CD1c-positive myeloid dendritic cell (primary cell): ENCODE data around the gene NCKAP5.
"Not testable (repeated sequence)": the region's sequence is repeated elsewhere in the genome, so short reads cannot be mapped to it uniquely, and the experiment has no call there.

Experiments
- DNase-seq: peaks from one replicate; pipeline ENCODE4 v3.0.0-alpha.2; 2016; ENCODE audit errors: extremely low spot score

NCKAP5 gene

DNA sequence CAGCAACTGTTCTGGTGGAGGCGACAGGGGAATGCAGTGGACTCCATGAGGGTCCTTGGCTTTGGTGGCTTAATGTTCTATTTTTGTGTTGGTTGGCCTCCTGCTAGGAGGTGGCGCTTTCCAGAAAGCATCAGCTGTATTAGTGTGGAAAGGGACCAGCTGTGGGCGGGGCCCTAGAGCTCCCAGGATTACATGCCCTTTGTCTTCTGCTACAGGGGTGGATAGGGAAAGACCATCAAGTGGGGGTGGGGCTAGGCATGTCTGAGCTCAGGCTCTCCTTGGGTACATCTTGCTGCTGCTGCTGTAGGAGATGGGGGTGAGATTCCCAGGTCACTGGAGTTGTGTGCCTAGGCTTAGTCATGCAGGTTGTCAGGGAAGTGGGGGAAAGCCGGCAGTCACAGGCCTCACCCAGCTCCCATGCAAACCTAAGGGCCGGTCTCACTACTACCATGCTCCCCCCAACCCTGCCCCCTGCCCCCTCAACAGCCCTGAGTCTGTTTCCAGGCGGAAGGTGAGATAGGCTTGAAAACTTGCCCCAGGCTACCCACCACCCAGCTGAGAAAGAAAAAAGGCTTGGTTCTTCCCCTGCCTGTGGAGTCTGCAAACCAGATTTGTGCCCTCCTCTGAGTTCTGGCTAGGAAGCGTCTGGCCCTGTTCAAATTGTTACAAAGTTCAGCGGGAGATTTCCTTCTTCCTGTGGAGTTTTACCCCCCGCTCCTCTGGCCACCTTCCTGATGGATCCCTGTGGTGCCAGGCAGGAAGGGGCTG lies 756.9 kb downstream of the NCKAP5 start:
- DNase-seq = no peak

DNA sequence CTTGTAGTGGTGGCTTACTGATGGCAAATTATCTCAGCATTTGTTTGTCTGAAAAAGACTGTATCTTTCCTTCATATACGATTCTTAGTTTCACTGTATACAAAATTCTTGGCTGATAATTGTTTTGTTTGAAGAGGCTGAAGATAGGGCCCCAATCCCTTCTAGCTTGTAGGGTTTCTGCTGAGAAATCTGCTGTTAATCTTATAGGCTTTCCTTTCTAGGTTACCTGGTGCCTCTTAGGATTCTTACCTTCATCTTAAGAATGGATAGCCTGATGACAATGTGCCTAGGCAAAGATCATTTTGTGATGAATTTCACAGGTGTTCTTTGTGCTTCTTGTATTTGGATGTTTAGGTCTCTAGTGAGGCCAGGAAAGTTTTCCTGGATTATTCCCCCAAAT lies 758.3 kb downstream of the NCKAP5 start:
- DNase-seq = not testable (repeated sequence)

DNA sequence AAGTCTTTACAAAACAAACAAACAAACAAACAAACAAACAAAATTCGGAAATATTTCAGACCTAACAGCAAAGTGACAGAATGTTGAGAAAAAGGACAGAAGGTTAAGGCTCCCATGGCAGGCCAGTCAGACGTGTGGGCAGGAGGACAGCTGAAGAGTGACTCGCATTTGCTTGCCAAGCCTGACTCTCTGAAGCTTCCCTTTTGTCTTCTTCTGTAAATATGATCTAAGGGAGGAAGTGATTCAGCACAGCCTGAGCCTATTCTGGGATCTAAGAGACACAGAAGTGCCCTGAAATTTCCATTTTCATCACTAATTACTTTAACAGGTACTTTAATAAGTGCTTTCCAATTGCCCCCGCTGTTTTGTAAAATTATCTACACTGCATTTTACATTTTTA lies 764.2 kb downstream of the NCKAP5 start:
- peak; percentile 70 for DNase-seq

DNA sequence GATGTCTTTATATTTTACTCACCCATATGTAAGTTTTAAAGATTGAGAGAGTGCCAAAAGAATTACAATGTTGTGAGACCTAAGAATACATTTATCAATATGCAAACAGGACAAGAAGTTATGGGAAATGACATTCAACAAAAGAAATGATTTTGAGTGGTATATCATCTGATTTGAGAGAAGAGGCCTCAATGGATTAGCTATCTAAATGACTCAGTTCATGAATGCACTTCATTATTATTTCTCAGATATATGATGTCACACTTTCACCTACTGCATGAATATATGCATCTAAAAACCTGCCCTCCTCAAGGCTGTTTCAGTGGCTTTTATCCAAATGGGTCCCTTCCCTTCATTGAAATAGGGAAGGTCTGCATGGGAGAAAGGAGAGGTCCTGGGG lies 769.9 kb downstream of the NCKAP5 start:
- no peak for DNase-seq

DNA sequence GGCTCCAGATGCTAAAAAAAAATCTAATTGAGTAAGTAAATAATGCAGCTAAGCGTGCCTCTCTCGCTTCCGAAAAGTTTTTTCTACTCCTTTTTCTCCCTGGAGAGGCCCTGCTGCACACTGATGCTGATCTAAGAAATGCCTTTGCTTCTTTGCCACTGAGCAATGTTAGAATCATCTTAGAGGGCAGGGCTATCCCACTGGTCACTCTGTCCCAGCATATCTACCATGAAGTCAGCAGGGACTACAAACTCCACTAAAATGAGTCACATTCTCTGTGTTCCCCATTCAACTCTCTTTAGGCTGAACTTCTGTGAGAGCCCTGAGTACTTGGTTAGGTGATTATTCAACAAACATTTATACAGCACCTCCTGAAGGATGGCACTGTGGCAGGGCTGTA lies 770.7 kb downstream of the NCKAP5 start:
- DNase-seq = no peak

DNA sequence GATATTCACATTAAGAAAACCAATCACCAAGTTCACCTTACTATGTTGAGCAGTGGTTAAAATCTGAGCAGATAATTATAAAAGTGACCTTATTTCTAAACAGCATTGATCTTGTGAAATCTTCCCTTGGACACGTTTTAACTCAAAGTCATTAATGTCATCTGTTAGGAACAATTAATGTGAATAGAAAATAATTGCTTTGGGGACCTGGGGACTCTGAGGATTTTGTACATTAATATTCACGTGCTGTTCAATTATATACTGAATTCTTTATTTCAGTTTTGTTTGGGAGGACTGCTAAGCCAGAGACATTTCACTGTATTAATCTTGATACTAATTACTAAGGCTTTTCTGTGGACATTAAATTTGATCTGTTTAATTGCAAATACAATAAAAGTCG lies 771.2 kb downstream of the NCKAP5 start:
- no peak for DNase-seq

DNA sequence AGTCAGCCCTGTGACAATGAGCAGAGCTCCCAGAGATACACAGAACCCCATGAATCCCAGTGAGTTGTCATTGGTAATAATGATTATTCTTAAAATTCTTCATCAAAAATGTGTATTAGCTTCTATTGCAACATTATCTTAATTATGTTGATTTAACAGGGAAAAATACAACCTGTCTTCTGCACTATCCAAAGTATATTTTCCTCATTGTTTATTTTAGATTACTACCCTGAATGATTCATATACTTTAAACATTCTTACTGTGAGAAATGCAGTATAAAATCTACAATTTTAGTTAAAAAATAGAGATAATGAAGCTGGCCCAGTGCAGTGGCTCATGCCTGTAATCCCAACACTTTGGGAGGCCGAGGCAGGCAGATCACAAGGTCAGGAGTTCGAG lies 773.0 kb downstream of the NCKAP5 start:
- no peak for DNase-seq

DNA sequence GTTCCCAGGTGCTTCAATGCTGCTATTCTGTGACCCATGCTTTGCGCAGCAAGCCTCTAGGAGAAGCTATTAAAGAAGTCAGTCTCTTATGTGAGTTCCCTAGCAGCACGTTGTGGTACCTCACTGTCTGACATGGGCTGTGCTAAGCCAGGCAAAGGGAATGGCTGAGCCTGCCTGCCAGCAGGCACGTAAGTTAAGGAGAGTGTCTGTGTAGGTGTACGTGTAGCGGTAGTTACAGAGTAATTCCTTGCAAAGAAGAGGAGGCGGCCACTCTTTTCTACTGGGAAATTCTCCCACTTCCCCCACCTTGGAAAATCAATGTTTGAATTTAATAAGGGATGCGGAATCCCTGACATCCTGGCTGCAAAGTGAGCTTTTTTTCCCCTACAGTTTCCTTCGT lies 774.7 kb downstream of the NCKAP5 start:
- DNase-seq = no peak

DNA sequence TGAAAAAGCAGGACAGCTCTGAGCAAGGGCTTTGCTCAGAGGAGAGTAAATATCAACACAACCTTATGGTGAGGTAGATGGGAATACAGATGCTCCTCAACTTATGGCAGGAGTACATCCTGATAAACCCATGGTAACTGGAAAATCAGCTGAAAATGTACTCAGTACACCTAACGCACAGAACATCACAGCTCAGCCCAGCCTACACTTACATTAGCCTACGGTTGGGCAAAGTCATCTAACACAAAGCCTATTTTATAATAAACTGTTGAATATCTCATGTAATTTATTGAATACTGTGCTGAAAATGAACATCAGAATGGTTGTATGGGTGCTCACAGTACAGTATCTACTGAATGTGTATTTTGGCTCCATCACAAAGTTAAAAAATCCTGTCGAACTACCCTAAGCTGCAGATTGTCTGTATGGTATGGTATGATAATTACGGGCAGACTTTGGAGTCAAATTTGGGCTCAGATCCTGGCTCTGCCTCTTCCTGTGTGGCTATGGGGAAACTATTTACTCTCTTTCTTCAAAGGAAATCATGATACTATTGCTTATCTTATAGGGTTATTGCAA lies 778.0 kb downstream of the NCKAP5 start:
- no peak for DNase-seq

DNA sequence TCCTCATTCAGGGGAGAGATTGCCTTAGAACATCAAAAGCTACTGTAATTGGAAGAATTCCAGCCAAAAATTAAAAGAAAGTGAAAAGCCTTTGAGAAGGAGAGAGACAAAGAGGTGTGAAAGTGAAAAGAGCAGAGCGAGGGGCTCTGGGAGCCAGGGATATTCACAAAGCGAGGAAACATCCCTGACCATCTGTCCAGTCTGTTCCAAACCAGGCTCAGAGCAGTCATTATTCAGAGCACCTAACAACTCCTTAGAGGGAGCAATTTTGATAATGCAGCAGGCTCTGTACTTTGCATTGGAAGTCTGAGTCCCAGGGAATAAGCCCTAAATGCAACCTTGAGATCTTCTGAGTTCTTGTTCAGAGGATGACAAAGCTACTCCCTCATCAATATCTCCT lies 779.2 kb downstream of the NCKAP5 start:
- no peak for DNase-seq

DNA sequence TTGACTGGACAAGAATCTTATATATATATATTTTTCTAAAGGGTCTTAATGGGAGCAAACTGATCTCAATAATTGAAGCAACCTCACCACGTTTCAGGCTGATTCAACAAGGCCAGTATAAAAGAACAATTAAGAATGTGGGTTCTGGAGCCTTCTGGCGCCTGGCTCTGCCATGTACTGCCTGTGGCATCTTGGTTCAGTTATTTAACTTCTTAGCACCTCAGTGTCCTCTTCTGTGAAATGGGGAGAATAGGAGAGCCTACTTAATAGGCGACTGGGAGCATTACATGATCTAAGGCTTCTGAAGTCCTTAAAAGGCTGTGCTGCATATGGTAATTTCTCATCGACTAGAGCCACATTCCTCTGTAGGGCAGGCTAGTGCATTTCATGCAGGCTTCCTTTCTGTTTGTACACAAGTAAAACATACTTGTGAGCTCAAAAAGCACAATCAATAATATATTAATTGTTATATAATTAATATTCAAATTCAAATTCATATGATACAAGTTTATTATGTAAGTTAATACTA lies 779.9 kb downstream of the NCKAP5 start:
- no peak for DNase-seq

DNA sequence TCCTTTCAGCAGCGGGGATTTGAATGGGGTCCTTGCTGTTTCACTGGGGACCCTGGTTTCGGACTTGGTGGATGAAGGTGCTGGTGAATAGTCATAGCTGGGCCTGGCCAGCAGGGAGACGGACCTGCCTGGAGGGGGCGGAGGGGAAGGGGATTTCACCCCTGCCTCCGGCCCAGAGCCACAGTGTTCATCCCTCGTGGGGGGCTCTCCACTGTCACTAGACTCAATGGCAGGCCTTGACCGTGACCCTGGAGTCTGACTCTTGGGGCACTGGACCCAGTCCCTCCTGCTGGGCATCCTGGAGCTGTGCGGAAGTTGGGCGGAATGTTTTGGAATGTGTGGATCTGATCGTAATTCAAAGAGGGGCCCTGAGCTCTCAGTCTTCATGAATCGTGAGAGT lies 784.4 kb downstream of the NCKAP5 start:
- no peak for DNase-seq

DNA sequence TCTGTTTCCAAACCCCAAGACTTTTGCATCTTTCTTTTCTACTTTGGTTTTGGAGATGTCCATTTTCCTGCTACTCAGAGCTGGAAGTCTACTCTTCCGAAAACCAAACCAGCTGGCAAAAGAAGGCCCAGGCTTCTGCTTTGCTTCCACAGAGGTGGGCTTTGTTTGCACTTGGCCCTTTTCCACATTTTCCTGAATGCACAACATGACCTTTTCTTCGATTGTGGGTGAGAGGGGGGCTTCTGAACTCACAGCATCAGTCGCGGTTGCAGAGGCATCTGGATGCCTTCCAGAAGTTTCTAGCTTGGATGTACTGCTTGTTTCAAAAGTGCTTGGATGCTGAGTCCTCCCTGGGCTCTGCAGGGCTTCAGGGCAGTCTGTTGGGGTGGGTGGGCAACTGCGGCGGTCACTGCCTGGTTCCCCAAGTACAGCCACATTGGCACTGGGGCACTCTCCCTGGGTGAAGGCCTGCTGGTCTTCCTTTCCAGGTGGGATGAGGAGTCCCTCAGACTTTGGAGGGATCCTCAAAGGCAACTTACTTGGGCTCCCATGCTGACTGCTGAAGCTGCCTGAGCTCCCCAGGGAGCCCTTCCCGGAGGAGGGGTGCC lies 786.0 kb downstream of the NCKAP5 start:
- DNase-seq = no peak

DNA sequence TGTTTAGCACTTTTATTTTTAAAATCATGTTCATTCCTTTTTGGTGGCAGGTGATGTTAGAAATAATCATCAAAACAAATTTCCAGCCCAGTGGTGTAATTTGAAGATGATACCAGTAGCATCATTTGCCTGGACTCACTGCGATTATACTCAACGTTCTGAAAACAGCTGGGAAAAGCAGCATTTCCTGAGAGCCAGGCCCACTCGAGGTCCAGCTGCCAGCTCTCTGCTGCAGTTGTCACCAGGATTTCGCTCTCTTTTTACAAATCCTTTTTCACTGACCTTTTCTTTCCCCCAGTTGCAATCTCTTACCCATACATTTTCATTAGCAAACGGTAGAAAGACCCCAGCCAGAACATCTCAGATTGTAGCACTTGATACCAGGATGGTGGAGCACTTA lies 787.6 kb downstream of the NCKAP5 start:
- DNase-seq = no peak

DNA sequence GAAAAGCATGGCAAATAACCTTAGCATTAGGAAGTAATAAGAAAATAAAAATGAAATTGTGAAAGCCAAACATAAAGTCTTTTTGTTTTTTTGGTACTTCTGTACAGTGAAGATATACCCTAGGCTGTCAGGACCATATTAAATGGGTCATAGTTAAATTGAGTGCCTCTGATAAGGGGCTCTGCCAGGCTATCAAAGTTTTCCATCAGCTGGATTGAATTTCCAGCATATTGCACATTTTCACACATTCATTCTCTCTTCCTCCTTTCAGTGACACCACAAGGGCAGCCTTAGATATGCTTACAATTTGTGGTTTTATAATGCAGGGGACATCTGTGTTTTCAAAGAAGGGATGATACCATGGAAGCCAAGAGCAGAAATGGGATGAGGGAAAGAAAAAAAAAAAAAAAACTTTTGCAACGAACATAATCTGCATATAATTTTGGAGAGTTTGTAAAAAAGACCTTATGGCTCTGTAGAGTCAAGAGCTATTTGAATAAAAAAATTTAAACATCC lies 789.0 kb downstream of the NCKAP5 start:
- no peak for DNase-seq

DNA sequence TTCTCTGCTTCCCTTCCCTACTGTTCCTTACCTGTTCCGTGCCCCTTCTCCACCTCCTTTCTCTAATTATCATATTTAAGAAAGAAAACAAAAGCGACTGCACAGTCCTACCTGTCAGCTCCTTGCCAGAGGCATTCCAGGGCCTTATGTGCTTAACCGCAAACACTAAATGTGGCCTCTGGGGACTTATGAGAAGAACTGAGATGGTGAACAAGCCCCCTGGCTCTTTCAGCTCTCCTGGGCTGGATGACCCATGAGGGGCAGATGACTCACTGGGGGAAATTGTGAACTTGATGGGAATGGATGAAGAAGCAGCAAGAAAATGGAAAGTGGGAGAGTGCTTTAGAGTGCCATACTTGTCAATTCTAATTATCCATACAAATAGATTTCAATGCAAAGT lies 792.0 kb downstream of the NCKAP5 start:
- no peak for DNase-seq

DNA sequence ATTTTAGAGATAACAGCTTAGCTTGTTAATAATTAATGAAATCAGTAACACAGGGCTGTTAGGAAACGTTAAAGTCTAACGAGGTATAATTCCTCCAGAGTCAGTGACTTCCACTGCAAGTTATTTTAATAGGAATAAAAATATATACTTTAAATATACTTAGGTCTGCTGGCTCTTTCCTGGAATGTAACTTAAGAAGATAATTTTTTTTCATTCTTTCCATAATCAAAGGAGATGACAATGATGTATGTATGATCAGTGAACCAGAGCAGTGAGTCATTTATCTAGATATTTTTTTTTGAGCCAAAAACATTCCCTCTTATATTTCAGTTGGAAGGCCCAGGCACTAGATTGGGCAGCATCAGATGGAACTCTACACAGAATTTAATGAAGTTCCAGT lies 794.1 kb downstream of the NCKAP5 start:
- DNase-seq = no peak

DNA sequence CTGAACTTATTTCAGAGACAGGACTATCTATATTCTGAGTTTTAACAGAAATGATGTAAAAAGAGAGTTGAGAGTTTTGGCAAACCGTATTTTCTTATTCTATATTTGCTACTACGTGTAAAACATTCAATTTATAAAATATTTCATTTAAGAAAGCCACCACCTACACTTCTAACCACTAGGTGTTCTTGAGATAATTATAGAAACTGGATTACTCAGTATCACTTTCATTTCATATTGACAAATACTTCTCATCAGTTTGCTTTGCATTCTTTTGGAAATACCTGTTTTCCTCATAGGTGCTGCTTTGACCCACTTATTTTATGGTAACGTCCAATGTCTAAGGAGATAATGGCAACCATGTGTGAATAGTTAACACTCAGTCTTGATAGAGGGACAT lies 794.9 kb downstream of the NCKAP5 start:
- no peak for DNase-seq

DNA sequence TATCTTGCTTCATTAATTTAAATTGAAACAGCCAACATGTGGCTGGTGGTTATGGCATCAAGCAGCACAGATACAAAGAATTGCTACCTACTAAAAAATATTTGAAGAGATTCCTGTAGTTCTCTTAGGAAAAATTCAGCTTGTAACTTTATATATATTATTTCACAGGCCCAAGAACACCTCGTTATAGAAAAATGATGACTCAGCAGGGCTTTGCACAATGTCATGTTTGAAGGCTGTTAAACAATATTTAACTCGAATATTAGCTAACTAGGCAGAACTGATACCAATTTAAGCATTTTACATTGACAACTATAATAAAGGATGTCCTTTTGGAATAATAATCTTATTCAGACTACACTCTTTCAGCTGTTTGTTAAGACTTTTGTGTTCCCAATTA lies 795.9 kb downstream of the NCKAP5 start:
- no peak for DNase-seq

DNA sequence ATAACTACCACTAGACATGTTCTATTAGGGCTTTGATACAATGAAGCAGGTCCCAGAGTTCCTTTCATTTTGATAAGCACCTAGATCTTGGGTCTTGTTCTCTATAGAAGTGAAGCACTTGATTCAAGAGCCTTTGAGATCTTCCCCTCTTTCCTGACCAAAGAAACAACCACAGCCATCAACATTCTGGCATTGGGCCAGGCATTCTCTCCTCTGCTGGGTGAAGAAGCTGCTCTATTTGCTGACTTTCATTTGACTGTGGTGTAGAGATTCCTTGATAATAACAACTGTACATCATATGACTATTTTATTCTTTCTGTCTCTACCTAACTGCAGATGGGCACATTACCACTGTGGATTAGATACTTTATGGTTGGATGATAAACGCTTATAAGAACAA lies 801.7 kb downstream of the NCKAP5 start:
- DNase-seq = no peak

DNA sequence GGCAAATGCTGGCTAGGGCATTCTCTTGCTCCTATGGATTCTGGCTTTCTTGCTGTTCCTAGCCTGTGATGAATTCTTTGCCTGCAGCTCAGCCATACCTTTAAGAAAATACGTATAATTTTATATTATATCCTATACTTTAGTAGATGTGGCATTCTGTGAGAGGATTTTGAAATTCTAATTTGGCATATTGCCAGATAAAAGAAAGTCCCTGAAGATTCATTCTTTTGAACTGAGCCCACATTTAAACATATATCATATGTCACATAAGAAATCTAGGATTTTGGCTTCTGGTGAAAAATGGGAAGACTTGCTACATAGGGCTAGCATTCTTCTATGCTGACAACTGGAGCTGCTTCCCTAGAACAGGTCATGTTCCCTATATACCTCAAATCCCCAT lies 806.8 kb downstream of the NCKAP5 start:
- DNase-seq = no peak

DNA sequence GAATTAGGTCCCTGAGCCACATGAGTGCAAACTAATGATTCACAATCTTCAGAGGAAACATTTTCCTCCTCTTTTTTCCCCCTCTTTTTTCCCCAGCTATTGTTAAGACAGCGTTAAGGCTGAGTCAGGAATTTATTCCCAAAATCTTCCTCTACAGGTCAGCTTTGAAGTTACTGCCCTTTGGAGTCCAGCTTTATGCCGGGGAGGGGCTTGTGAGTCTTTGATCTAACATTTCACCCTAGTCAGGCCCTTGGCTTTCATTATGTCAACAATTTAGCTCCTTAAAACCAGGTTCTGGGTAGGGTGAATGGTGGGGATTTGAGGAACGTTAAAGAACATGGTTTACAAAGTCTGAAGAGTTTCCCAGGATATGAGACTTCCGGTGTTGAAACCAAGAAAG lies 807.3 kb downstream of the NCKAP5 start:
- no peak for DNase-seq

DNA sequence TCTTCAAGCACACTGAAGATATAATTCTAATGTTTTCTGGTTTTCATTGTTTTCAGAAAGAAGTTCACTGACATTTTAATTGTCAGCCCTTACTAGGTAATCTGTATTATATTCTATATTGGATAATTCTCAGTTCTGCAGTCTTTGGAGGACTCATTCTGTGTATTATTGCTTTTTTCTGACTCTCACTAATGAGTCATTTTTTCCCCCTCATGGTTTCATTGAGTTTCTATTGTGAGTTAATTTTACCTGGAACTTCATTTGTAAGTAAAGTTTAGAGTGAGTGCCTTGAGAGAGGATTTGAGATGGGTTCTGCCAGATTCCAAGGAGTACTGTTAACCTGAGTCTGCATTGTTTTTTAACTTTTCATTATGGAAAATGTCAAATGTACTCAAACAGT lies 807.9 kb downstream of the NCKAP5 start:
- no peak for DNase-seq
